ENCODE measurements around the gene SPPL2A.
A peak's percentile ranks its signal among the peaks of the same experiment; 100 is the strongest.
"Not testable (repeated sequence)": the region's sequence is repeated elsewhere in the genome, so short reads cannot be mapped to it uniquely, and the experiment has no call there.

The SPPL2A gene

DNA sequence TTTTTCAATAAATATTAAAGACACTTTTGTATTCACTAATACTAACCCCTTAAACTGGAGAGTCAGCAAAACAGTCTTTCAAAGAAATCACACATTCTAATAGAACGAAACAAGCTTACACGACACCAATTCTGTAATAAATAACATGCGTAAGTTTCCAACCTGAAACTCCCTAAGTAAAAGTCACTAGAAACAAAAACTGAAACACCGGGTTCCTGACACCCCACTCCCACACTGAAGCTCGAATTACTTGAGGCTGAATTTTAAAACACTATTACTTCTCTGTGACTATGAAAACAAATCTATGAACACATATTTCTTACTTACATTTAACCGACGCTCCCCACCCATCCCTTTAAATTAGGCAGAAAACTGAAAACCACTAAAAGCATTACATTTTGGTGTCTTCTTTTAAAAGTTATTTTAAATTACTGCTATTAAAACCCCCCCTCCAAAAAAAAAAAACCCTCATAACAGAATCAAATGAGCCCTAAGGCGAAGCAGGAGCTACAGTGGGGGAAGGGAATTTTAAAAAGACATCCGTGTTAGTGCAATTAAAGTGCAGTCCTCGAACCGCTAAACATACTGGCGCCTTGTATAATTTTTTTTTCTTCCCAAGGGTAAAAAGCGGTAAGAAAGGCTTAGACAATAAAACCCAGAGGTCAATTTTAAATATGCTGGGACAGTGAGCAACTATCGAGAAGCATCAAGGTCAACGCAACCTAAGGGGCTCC lies 878 bp downstream of the SPPL2A start:
- no peak for DNase-seq

DNA sequence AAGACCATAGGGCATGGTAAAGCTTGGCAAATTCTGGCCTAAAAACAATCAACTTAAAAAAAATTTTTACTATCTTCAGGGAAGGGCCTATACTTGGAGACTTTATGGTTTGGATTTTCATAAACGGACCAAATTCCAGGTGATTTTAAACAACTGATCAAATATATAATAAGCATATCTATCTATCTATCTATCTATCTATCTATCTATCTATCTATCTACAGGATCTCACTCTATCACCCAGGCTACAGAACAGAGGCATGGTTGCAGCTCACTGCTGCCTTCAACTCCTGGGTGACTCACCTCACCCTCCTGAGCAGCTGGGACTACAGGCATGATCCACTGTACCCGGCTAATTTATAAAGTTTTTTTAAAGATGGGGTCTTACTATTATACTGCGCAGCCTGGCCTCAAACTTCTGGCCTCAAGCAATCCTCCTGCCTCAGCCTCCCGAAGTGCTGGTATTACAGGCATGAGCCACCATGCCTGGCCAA lies 6.7 kb downstream of the SPPL2A start:
- no peak for DNase-seq

DNA sequence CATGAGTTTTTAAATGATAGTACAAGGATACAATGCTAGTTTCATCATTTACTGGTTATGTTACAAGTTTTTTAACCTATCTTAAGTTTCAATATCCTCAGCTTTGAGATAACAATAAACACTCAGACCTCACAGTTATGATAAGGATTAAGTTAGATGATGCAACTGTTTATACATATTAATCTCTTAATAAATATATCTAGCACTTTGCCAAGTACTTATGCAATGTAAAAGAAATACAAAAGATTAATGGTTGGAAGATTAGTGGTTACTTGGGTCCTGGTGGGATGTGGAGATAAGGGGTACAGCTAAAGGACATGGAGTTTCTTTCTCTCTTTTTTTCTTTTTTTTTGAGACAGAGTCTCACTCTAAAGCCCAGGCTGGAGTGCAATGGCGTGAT lies 12.0 kb downstream of the SPPL2A start:
- no peak for DNase-seq

DNA sequence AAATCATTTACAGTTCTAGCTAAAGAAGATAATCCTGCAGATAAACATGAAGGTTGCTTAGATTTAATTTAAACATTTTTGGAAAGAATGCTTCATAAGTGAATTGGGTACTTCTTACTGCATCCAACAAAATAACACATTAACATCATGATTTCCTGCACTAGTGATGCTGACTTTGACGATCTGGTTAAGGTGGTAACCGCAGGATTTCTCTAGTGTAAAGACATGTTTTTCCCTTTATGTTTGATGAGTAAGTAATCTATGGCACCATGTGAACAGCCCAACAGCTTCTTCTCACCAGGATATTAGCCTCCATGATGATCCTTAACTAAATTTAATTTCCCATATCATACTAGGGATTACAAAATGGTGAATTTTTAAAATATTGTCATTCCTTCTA lies 14.1 kb downstream of the SPPL2A start:
- no peak for DNase-seq

DNA sequence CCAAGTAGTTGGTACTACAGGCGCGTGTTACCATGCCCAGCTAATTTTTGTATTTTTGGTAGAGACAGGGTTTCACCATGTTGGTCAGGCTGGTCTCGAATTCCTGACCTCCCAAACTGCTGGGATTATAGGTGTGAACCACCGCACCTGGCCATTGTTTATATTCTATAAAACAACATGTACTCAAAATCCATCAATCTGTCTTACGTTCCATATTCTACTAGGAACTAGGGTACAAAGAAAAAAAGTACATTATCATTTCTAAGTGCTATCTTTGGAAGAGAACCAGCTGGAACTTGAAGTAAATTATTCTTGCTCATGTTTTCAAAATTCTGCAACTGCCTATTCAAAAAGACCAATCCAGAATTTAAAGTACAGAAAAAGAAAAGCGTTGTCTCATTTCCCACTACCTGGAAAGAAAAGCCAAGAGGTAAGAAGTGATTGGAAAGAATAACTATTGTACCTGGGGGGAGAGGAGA lies 15.2 kb downstream of the SPPL2A start:
- DNase-seq, result no peak

DNA sequence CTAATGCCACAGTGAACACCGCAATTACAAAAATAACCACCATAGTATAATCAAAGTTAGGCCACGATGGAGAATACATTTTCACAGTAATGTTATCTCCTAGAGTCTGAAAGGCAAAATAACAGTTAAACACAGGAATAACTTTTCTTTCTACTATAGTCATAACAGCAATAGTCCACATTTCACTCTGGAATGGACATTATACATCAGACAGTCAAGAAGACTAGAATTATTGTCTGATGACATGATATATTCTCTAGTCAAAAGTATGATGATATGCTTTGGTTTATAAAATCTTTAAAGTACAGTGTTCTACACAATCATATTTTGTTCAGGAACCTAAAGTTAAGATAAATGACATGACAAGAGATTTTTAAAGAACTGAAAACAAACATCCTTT lies 18.0 kb downstream of the SPPL2A start:
- no peak for DNase-seq

DNA sequence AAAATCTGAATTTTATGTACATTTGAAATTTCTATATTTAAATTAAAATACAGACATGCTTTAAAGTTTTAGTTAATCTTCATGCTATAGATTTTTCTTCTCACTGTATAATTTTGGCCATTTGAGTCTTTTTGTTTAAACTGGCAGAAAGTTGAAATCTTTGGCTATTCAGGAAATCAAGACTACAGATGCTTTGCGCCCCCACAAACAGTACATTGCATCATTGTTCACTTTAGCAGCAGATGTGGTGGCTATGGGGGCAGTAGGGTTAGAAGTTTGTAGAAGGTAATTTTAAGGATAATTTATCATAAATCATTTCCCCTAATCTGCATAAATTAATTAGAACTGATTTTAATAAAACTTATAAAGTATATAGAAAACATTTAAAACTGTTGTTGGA lies 20.9 kb downstream of the SPPL2A start:
- no peak for DNase-seq

DNA sequence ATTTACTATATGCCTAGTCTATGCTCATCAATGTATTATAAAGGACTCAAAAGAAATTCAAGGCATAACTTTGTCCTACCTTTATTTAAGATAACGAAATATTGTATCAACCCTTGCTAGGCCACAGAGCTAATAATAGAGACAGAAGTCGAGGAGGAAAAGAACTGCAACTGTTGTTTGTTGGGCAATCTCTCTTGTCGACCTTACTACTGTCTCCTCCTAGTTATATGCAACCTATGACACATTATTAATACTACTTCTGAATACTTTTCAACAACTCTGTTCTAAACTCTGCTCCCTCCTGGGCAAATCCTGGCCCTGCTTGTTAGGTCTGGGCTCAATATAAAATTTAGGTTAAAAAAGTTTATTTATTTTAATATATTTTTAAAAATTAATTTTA lies 24.6 kb downstream of the SPPL2A start:
- DNase-seq, result no peak

DNA sequence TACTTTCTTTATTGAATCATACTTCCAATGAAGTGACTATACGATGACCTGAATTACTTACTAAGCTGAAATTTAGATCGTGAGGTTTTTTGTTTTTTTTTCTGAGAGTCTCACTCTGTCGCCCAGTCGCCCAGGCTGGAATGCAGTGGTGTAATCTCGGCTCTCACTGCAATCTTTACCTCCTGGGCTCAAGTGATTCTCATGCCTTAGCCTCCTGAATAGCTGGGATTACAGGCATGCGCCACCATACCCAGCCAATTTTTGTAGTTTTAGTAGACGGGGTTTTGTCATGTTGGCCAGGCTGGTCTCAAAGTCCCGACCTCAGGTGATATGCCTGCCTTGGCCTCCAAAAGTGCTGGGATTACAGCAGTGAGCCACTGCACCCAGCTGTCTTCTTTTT lies 28.7 kb downstream of the SPPL2A start:
- no peak for DNase-seq

DNA sequence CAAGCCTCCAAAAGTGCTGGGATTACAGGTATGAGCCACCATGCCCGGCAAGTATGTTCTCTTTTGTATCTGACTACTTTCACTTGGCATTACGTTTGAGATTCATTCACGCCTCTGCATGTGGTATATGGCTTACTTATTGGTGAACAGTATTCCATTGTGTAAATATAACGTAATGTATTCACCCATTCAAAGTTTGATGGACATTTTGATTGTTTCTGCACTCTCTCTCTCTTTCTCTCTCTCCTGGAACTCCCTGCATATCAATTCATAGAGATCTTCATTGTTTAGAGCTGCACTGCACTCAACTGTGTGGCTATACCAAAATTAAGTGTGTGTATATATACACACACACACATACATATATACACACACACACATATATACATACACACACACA lies 30.4 kb downstream of the SPPL2A start:
- DNase-seq, result no peak

DNA sequence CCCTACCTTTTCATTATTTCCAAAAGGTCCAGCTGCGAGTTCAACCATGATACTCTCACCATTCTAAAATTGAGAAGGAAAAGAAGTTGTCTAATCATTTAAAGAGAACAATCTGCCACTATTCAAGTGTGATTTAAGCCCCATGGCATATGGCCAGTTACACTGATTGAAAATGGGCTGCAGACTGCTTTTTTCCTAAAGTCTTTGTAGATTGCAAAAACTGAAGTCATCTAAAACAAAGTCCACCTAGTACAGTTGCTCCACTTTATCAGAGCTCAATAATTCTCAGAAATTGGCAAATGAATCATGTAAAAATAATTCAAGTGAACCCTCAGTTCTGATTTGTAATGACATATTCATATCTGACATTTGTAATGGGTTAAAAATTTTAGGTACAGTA lies 39.2 kb downstream of the SPPL2A start:
- DNase-seq, result no peak

DNA sequence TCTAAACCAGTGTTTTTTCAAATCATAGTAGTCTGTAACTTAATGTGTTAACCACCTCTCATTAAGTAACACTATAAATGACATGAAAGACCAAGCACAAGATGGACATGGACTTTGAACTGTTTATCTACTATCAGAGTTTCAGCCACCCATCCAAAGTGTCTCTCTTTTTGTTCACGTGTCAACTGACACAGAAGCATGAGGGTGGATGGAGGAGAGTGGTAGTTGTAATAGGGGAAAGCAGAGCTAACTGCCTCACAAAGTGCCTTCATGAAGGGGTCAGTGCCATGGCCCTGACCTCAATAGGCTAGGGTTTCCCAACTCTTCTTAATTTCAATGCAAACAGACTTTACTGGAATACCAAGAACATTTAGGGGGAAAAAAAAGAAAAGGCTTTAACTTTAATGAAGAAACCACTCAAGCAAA lies 46.8 kb downstream of the SPPL2A start:
- DNase-seq, result no peak

DNA sequence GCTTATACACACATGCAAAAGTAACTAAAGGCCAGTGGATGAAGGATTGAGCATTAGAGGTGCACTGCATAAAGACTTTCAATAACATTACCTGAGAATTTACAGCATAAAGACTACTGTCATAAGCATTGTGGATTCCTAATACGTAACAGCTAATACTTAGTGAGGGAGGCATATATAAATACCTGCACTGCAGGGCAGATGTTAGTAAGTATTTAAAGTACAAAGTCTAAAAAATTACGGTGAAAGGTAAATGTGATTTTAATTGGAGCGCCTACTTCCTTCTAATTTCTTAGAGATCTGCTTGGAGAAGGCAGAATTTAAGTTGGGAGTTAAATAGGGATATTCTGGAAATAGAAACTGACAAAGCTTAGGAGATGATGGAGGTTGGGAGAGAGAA lies 53.5 kb downstream of the SPPL2A start:
- DNase-seq, result no peak

DNA sequence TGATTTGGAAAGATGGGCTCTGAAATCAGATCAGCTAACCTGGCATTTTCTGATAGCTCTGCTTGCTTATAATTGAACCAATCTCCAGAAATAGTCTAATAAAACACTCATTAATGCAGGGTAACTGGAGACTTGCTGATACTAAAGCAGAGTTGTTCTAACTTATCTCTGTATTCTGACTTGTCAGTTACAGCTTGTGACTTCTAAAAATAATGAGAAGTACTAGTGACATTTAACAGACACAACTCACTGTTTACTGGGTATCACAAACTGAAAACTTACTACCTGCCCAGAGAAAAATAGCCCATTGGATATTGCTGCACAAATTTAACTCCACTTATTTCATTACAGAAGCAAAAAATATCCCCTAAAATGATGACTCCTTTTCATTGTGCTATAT lies 54.9 kb downstream of the SPPL2A start:
- DNase-seq, result no peak

DNA sequence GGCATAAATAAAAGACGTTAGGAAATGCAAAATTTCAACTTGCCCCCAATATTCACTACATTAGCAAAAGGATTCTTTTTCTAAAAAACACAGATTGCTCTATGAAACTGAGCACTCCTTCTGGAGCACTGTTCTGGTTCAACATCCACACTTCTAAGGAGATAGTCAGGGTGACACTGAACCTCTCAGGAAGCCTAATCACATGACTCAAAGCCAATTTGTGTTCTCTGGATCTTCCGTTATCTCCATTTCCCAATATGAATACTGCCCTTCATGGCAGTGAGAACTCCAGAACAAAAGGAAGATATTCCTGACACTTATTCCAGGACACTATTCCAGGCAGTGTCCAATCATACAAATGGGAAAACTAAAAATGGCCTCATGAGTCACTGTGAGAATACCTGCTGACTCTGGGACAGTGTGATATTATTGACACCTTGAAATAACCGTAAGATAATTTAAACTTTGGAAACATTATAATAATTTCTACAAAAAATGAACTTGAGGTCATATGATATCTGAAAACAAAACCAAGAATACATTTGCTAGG lies 57.6 kb downstream of the SPPL2A start:
- no peak for DNase-seq

DNA sequence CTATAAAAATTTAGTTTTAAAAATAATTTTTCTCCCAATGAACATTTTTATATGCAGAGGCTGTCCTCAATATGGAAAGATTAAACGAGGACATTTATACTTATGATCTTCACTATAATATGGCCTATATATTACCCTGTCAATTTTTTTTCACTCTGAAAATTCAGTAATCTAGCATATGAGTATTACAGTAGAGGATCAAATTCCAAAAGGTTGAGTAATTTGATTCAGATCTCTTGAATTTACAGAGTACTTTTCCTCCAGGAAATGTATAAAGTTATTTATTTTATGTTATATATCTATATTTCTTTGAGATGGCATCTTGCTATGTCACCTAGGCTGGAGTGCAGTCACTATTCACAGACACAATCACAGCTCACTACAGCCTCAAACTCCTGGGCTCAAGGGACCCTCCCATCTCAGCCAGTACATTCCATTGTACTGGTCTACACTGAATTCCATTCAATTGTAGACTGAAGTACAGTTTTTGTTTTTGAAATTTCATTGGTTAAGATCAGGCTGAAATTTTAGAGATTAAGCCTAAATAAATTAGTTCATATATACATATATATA lies 62.7 kb downstream of the SPPL2A start:
- no peak for DNase-seq

DNA sequence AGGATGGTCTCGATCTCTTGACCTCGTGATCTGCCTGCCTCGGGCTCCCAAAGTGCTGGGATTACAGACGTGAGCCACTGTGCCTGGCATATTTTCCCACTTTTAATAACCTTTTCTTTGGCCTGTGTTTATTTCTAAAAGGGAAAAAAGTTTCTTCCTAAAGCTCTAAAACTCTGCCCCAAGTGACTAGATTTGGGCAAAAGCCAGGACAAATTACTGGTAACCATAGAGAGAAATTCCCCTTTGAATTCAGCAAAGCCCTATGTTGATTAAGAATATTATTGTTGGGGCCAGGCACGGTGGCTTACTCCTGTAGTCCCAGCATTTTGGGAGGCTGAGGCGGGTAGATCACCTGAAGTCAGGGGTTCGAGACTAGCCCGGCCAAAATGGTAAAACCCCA lies 67.4 kb downstream of the SPPL2A start:
- DNase-seq, result no peak

DNA sequence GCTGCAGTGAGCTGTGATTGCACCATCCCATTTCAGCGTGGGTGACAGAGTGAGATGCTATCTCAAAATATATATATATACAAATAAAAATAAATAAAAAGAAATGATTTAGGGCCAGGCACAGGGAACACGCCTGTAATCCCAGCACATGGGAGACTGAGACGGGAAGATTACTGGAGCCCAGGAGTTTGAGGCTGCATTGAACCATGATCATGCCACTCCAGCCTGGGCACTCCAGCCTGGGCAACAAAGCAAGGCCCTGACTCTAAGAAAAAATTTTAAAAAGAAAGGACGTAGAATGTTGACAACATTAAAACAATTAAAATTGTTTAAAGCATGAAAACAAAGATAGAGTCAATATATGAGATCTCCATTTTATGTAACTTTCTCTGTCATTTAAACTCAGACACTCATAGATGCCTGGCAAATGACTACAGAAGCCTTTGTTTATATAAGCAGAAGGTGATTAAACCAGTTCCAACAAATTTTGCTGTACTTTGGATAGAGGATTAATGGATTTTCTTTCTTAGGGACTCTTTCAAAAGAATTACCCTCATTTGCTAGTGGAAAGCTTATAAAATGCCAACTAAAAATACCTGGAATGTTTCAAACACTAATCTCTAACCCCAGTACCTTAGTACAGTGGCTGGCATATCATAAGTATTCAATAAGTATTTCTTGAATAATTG lies 68.3 kb downstream of the SPPL2A start:
- DNase-seq, result no peak

DNA sequence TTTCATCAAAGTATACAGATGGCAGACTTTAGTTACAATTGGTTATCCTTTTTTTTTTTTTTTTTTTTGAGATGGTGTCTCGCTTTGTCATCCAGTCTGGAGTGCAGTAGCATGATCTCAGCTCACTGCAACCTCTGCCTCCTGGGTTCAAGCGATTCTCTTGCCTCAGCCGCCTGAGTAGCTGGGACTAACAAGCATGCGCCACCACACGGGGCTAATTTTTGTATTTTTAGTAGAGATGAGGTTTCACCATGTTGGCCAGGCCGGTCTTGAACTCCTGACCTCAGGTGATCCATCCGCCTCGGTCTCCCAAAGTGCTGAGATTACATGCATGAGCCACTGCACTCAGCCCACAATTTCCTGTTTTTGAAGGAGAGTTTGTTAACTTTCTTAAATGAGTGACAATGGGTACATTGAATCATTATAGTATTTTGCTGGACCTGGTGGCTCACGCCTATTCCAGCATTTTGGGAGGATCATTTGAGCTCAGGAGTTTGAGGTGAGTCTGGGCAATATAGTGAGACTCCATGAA lies 70.8 kb downstream of the SPPL2A start:
- DNase-seq, result not testable (repeated sequence)

DNA sequence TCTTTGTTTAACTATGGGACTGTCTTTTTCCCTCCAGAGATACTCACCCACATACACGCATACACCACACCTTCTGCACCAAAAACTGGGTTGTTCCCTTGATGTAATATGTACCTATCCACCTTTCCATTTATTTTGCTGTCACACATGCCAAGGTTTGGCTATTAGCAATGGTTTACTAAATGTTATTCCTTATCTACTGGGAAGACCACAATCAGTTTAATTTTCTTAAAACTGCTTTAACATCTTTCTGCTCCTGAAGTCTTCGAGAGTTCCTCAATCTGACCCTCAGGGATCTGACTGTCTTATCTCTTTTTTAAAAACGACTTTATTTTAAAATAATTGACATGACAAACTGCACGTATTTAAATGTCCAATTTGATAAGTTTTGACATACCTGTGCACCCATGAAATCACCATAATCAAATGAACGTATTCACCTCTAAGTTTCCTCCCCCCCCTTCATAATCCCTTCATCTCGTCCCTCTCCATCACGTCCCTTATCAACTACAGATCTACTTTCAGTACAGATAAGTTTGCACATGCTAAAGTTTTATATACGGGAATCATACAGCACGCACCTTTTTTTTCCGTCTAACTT lies 78.1 kb downstream of the SPPL2A start:
- DNase-seq, result no peak

DNA sequence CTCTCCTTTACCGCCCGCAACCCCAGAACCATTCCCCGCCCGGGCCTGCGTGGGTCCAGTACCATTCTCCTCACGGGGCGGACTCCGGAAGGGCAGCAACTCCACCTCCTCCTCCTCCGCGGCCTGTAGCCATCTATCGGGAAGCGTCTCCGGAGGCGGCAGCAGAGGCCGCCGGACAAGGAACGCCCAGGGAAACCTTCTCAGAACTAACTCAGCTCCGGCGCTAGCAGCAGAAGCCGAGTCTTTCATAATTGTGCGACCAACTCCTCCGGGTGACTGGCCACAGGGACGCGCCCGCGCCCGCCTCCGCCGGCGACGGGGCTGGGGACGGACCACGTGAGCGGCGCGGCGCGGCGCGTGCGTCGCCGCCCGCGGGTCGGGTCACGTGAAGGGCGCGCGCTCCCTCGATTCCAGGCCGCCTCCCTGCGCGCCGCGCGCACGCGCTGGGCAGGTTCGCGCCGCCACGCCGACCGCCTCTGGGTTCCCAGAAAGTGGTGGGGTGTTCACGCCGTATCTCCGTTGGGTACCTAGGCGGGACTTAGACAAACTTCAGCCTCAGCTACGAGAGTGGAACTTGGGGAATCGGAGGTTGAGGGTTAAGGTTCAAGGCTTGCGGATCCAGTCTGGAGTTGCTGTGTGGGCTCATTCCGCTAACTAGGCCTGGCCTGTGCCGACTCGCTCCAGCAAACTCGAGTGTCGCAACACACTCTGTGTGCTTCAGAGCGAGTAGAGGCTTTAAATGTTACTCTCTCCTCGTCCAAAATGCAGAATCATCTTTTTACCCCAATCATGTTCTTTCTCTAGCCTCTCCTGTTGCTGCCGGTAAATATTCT lies 78.8 kb downstream of the SPPL2A start, which contains the start of gene TRPM7:
TRPM7 (minus strand) TSS at position 329 of the 833 bp plus-strand sequence; CDS start at position 65, 264 bp downstream.
- peak; percentile 30 to 66 for DNase-seq

DNA sequence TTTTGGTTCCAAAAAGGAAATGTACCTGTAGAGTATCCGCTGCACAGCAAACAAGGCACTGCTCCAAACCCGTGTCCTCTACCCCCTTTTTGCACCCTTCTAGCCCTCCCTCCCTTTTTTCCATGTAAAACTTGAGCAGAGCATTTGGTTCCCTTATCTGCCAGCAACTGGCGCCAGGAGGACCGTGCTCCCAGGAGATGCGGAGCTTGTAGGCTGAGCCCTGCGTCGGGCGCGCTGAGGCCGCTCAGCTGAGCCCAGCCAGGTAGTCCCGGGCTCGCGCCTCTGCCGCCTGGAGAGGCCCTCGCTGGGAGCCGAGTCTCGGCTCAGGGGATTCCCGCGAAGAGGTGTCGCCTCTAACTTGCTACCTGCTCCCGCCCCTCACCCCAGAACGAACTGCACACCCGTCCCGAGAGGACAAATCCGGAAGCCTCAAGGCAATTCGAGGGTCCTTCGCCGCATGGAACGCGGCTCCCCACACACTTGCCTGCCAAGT lies 79.5 kb downstream of the SPPL2A start:
- DNase-seq, result peak; percentile 5 to 15

All from NCI-H187 (cell line).